Measurements from ENCODE around the gene SIL1.

Gene SIL1

GRCh38 chr5:139110526-139111168 lies 87.5 kb downstream of the SIL1 start:
- DNase-seq (ENCODE audit: low read depth in 2 of 2): no peak

GRCh38 chr5:139108063-139108824 lies 89.9 kb downstream of the SIL1 start:
- no peak for DNase-seq (ENCODE audit: low read depth in 2 of 2)

- no peak for DNase-seq (ENCODE audit: low read depth in 2 of 2)
Observed at GRCh38 chr5:139105621-139106071, 92.5 kb downstream of the SIL1 start.

GRCh38 chr5:139104577-139105276 lies 93.4 kb downstream of the SIL1 start:
- no peak for DNase-seq (ENCODE audit: low read depth in 2 of 2)

GRCh38 chr5:139103762-139104161 lies 94.4 kb downstream of the SIL1 start:
- no peak for DNase-seq (ENCODE audit: low read depth in 2 of 2)

GRCh38 chr5:139100825-139101224 lies 97.3 kb downstream of the SIL1 start:
- no peak for DNase-seq (ENCODE audit: low read depth in 2 of 2)

GRCh38 chr5:139094154-139095131 lies 103.7 kb downstream of the SIL1 start:
- DNase-seq (ENCODE audit: low read depth in 2 of 2): no peak

GRCh38 chr5:139092741-139093343 lies 105.3 kb downstream of the SIL1 start:
- no peak for DNase-seq (ENCODE audit: low read depth in 2 of 2)

- DNase-seq (ENCODE audit: low read depth in 2 of 2): no peak
Observed at GRCh38 chr5:139091439-139092156, 106.6 kb downstream of the SIL1 start.

- no peak for DNase-seq (ENCODE audit: low read depth in 2 of 2)
Observed at GRCh38 chr5:139090581-139090980, 107.6 kb downstream of the SIL1 start.

GRCh38 chr5:139088024-139088423 lies 110.1 kb downstream of the SIL1 start:
- no peak for DNase-seq (ENCODE audit: low read depth in 2 of 2)

GRCh38 chr5:139082813-139083498 lies 115.2 kb downstream of the SIL1 start:
- no peak for DNase-seq (ENCODE audit: low read depth in 2 of 2)

GRCh38 chr5:139079991-139080610 lies 118.1 kb downstream of the SIL1 start:
- no peak for DNase-seq (ENCODE audit: low read depth in 2 of 2)

- DNase-seq (ENCODE audit: low read depth in 2 of 2): no peak
Observed at GRCh38 chr5:139079225-139079990, 118.8 kb downstream of the SIL1 start.

- DNase-seq (ENCODE audit: low read depth in 2 of 2): no peak
Observed at GRCh38 chr5:139078345-139078744, 119.8 kb downstream of the SIL1 start.

- no peak for DNase-seq (ENCODE audit: low read depth in 2 of 2)
Observed at GRCh38 chr5:139077899-139078298, 120.3 kb downstream of the SIL1 start.

- DNase-seq (ENCODE audit: low read depth in 2 of 2): no peak
Observed at GRCh38 chr5:139076111-139076510, 122.1 kb downstream of the SIL1 start.
